ENCODE measurements around the gene JAKMIP2.

Gene JAKMIP2

DNA sequence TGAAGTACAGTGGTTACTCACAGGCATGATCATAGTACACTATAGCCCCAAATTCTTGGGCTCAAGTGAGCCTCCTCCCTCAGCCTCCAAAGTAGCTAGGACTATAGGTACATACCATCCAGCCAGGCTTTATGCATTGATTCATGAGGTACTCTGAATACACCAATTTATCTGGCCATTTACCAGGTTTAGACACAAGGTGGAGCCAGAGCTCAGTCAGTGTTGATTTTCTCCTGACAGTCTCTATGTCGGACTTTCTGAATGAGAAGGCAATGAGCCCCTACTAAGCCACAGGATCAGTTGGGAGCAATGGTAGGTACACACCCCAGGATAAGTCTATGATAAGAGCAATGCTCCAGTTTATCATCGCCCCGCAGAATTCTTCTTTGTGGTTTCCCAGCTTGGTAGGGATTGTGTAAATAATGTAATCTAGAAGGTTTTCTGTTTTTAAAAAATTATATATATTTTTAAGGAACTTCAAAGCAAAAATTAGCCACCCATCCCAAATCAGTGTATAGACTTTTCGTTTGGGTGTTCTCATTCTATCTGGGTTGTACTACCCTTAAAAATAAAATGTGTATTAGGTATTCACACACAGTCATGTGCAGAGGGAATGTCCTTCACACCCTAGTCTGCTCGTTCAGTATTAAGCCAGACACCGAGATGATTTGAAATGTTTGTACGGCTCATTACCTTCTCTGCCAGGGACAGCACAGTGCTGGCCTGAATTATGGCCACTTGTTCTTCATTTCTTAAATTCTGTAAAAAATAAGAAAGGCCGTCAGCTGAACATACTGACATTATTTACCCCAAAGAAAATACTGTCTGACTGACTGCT lies 154.3 kb downstream of the JAKMIP2 start:
- TF ChIP-seq TCF12 (IDR thresholded peaks at IDR 0.05; ENCODE audit: low read depth), result no peak
- no peak for TF ChIP-seq TEAD4 (IDR thresholded peaks at IDR 0.05)
- peak; percentile 76 for TF ChIP-seq RAD21 (IDR thresholded peaks at IDR 0.05; ENCODE audit: low read depth)
- TF ChIP-seq, protein P1, sequence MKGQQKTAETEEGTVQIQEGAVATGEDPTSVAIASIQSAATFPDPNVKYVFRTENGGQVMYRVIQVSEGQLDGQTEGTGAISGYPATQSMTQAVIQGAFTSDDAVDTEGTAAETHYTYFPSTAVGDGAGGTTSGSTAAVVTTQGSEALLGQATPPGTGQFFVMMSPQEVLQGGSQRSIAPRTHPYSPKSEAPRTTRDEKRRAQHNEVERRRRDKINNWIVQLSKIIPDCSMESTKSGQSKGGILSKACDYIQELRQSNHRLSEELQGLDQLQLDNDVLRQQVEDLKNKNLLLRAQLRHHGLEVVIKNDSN (IDR thresholded peaks at IDR 0.05), result no peak
- TF ChIP-seq, protein P2, sequence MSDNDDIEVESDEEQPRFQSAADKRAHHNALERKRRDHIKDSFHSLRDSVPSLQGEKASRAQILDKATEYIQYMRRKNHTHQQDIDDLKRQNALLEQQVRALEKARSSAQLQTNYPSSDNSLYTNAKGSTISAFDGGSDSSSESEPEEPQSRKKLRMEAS (IDR thresholded peaks at IDR 0.05), result no peak
- TF ChIP-seq TAF1 (IDR thresholded peaks at IDR 0.05; ENCODE audit: low read depth), result no peak

DNA sequence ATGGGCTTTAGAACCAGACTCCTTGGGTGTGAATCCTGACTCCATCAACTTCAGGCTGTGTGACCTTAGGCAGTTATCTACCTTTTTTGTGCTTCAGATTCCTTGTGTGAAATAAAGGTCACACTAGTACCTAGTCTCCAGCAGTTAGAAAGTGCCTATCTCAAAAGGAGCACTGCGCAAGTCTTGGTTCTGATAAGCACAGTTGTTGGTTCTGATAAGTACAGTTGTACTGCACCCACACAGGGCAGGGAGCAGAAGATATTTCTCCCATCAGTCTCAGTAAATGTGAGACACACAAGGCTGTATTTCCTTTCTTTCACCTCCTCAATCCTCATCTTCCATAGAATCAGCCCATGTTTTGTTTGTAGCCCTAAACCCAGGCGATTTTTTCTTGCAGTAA lies 156.1 kb downstream of the JAKMIP2 start:
- TF ChIP-seq CEBPB (IDR thresholded peaks at IDR 0.05), result no peak
- TF ChIP-seq, protein P1 (IDR thresholded peaks at IDR 0.05), result no peak
- TF ChIP-seq YY1 (IDR thresholded peaks at IDR 0.05; ENCODE audit: low read depth), result no peak
- no peak for TF ChIP-seq TEAD4 (IDR thresholded peaks at IDR 0.05)
- TF ChIP-seq TAF1 (IDR thresholded peaks at IDR 0.05; ENCODE audit: low read depth), result no peak
- no peak for TF ChIP-seq FOXM1 (IDR thresholded peaks at IDR 0.05; ENCODE audit: borderline replicate concordance, low read depth)
- no peak for TF ChIP-seq NFIC (IDR thresholded peaks at IDR 0.05)
- TF ChIP-seq, protein P2 (IDR thresholded peaks at IDR 0.05), result no peak
- no peak for TF ChIP-seq EP300 (IDR thresholded peaks at IDR 0.05; ENCODE audit: borderline replicate concordance)
- TF ChIP-seq CREB1 (IDR thresholded peaks at IDR 0.05; ENCODE audit: low read depth), result no peak
- no peak for TF ChIP-seq RAD21 (IDR thresholded peaks at IDR 0.05; ENCODE audit: low read depth)
- TF ChIP-seq ZBTB7A (IDR thresholded peaks at IDR 0.05; ENCODE audit: low read depth), result no peak
- TF ChIP-seq, protein P3, sequence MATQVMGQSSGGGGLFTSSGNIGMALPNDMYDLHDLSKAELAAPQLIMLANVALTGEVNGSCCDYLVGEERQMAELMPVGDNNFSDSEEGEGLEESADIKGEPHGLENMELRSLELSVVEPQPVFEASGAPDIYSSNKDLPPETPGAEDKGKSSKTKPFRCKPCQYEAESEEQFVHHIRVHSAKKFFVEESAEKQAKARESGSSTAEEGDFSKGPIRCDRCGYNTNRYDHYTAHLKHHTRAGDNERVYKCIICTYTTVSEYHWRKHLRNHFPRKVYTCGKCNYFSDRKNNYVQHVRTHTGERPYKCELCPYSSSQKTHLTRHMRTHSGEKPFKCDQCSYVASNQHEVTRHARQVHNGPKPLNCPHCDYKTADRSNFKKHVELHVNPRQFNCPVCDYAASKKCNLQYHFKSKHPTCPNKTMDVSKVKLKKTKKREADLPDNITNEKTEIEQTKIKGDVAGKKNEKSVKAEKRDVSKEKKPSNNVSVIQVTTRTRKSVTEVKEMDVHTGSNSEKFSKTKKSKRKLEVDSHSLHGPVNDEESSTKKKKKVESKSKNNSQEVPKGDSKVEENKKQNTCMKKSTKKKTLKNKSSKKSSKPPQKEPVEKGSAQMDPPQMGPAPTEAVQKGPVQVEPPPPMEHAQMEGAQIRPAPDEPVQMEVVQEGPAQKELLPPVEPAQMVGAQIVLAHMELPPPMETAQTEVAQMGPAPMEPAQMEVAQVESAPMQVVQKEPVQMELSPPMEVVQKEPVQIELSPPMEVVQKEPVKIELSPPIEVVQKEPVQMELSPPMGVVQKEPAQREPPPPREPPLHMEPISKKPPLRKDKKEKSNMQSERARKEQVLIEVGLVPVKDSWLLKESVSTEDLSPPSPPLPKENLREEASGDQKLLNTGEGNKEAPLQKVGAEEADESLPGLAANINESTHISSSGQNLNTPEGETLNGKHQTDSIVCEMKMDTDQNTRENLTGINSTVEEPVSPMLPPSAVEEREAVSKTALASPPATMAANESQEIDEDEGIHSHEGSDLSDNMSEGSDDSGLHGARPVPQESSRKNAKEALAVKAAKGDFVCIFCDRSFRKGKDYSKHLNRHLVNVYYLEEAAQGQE (IDR thresholded peaks at IDR 0.05; ENCODE audit: low read depth), result no peak
- TF ChIP-seq TCF12 (IDR thresholded peaks at IDR 0.05; ENCODE audit: low read depth), result no peak
- no peak for TF ChIP-seq EGR1 (IDR thresholded peaks at IDR 0.05)

DNA sequence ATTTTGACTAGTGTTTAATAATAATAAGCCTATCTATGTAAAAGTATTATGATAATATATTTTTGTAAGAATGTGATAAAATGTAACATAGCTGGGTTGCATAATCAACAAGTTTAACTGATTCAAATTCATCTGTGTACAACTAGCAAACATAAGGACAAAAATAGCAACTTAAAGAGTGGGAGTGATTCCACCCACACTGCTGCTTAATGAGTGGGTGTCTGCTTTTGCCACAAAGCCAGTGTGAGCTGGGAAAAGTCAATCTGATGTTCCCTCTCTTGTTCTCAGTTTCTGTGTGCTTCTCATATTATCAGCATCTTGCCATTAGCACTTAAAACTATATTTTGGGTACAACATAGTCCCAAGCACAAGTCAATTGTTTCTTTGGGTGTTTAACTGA lies 161.5 kb downstream of the JAKMIP2 start:
- no peak for TF ChIP-seq EGR1 (IDR thresholded peaks at IDR 0.05)
- TF ChIP-seq, protein P1 (IDR thresholded peaks at IDR 0.05), result no peak
- TF ChIP-seq RAD21 (IDR thresholded peaks at IDR 0.05; ENCODE audit: low read depth), result no peak
- TF ChIP-seq TAF1 (IDR thresholded peaks at IDR 0.05; ENCODE audit: low read depth), result no peak
- TF ChIP-seq, protein P3 (IDR thresholded peaks at IDR 0.05; ENCODE audit: low read depth), result no peak
- TF ChIP-seq, protein P2 (IDR thresholded peaks at IDR 0.05), result no peak
- no peak for TF ChIP-seq TEAD4 (IDR thresholded peaks at IDR 0.05)
- TF ChIP-seq ZBTB7A (IDR thresholded peaks at IDR 0.05; ENCODE audit: low read depth), result no peak
- TF ChIP-seq CREB1 (IDR thresholded peaks at IDR 0.05; ENCODE audit: low read depth), result no peak
- no peak for TF ChIP-seq TCF12 (IDR thresholded peaks at IDR 0.05; ENCODE audit: low read depth)
- TF ChIP-seq EP300 (IDR thresholded peaks at IDR 0.05; ENCODE audit: borderline replicate concordance), result no peak
- no peak for TF ChIP-seq YY1 (IDR thresholded peaks at IDR 0.05; ENCODE audit: low read depth)
- TF ChIP-seq FOXM1 (IDR thresholded peaks at IDR 0.05; ENCODE audit: borderline replicate concordance, low read depth), result no peak
- no peak for TF ChIP-seq CEBPB (IDR thresholded peaks at IDR 0.05)

DNA sequence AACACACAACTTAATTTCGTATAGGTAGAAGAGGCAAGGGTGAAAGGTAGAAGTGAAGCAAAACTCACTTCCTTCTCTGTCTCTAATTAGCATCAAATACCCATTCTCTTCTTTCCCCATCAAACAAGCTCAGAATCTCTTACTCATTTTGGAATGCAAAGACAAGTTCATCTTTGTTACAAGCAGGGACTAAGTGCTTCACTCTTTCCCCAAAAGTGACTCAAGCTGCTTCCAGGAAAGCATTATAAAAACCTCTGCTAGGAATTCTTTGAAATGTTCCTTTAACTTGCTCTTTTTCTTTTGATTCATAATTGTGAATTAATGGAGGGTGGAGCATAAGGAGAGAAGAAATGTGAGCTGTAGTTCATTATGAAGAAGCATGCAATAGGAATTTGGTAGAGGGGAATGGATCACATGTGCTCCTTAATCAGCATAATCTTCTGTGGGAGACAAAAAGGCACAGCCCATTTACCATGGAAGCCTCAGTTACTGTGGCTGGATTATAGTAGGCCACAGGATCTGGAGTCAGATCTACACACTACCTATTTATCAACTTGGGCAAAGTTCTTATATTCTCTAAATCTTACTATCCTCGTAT lies 163.1 kb downstream of the JAKMIP2 start:
- no peak for TF ChIP-seq RAD21 (IDR thresholded peaks at IDR 0.05; ENCODE audit: low read depth)
- no peak for TF ChIP-seq CEBPB (IDR thresholded peaks at IDR 0.05)
- no peak for TF ChIP-seq FOXM1 (IDR thresholded peaks at IDR 0.05; ENCODE audit: borderline replicate concordance, low read depth)
- TF ChIP-seq YY1 (IDR thresholded peaks at IDR 0.05; ENCODE audit: low read depth), result no peak
- TF ChIP-seq, protein P3 (IDR thresholded peaks at IDR 0.05; ENCODE audit: low read depth), result no peak
- TF ChIP-seq TAF1 (IDR thresholded peaks at IDR 0.05; ENCODE audit: low read depth), result no peak
- no peak for TF ChIP-seq NFIC (IDR thresholded peaks at IDR 0.05)
- no peak for TF ChIP-seq ZBTB7A (IDR thresholded peaks at IDR 0.05; ENCODE audit: low read depth)
- TF ChIP-seq, protein P1 (IDR thresholded peaks at IDR 0.05), result no peak
- TF ChIP-seq CREB1 (IDR thresholded peaks at IDR 0.05; ENCODE audit: low read depth), result no peak
- TF ChIP-seq TEAD4 (IDR thresholded peaks at IDR 0.05), result no peak
- TF ChIP-seq, protein P2 (IDR thresholded peaks at IDR 0.05), result no peak
- TF ChIP-seq EGR1 (IDR thresholded peaks at IDR 0.05), result no peak
- no peak for TF ChIP-seq TCF12 (IDR thresholded peaks at IDR 0.05; ENCODE audit: low read depth)
- TF ChIP-seq EP300 (IDR thresholded peaks at IDR 0.05; ENCODE audit: borderline replicate concordance), result no peak

All from Ishikawa (cell line).